ENCODE measurements around the gene TXNDC5.
A peak's percentile ranks its signal among the peaks of the same experiment; 100 is the strongest.

TXNDC5 gene

DNA sequence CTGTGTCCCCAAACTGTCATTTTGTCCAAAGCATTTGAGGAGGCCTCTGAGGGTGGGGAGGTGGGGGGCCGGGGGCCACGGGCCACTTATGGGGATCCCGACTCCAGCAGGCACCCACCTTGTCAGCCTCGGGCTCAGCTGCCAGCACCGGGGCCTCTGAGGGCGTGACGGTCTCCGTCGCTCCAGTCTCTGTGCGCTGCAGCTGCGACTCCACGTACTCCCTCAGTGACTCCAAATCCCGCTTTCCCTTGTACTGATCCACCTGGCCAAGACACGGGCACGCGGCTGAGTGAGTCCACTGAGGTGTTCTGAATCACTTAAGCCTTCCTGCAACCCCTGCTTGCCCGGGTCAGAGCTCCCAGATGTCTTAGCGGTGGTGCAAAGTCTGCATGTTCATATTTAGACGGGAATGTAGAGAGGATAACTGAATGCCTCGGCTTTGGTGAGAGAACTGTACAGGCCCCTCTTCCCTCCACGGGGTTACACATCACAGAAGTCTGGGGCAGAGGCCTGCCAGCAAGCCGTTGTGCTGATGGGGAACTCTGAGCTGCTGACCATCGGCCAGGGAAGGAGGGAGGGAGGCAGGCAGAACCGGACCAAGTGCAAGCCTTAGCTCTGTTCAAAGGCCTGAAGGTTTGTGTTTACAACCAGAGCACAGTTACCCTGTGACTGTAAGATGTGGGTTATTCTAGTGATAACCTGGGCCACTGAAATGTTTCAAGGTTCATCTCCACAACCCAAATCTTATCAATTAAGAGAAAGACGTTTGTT lies 21.8 kb downstream of the TXNDC5 start:
- H3K27me3 ChIP-seq (replicated peaks; ENCODE audit: insufficient read depth, low read length): no peaks in the 10 kb centered on the region
- peak overlapping the region; percentile 100; the same call in 1 of the 2 replicates for H3K27ac ChIP-seq (ENCODE audit: low read length)
- peaks cover 93% of the 10 kb centered on the region for H3K79me2 ChIP-seq (ENCODE audit: low read length)
- H3K4me3 ChIP-seq (ENCODE audit: low read length): no peak overlapping the region
- no peak for TF ChIP-seq EZH2 (optimal IDR thresholded peaks at IDR 0.05; ENCODE audit: low read depth, low read length)
- no peak for TF ChIP-seq EZH2phosphoT487 (IDR thresholded peaks at IDR 0.05; ENCODE audit: low read length)
- peak; percentile 9 for DNase-seq
- H3K9me2 ChIP-seq (replicated peaks; ENCODE audit: insufficient read depth, low read length): no peaks in the 10 kb centered on the region
- H3K4me2 ChIP-seq (ENCODE audit: low read depth, low read length): no peak overlapping the region
- peaks cover 72% of the 10 kb centered on the region for H4K20me1 ChIP-seq (ENCODE audit: insufficient read depth, low read length)
- no peak overlapping the region for H2AFZ ChIP-seq (ENCODE audit: low read length)
- H3K4me1 ChIP-seq (ENCODE audit: low read length): peaks cover 30% of the 10 kb centered on the region
- peak overlapping the region; percentile 4; the same call in 1 of the 2 replicates for H3K9ac ChIP-seq (ENCODE audit: low read length)
- H3K36me3 ChIP-seq (replicated peaks; ENCODE audit: insufficient read depth, low read length): peaks cover 90% of the 10 kb centered on the region
- H3K9me3 ChIP-seq (replicated peaks; ENCODE audit: insufficient read depth, low read length): no peaks in the 10 kb centered on the region
- H3F3A ChIP-seq (ENCODE audit: insufficient read depth, low read length): peaks cover 100% of the 10 kb centered on the region

DNA sequence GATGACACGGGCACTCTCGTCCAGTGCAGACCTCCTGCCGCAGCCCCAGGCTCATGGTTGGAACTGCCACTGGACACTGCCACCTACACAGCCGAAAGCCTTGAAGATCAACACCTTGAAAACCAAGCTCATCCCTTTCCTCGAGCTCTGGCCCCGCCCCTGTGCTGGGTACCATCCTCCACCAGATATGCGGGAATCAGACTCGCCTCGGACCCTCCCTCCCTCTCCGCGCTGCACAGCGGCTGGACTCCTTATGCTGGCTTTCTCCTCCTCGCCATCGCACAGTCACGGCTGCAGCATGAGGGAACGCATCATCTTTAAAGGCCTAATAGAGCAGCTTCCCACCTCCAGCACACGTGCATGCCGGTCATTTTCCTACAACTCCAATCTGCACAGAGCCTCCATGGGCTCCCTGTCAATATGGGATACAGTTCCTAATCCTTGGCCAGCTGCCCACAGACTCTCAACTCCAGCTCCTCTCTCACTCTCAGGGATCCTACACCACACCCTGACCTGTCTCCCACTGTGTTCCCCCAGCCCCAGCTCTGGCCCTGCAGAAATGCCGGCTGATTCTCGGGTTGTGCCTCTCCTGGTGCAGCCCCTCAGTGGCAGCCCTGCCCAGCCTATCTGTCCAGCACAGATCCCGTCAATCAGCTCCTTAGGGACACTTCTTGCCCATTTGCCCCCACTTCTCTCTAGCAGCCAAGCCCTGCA lies 23.2 kb downstream of the TXNDC5 start:
- H3K27me3 ChIP-seq (replicated peaks; ENCODE audit: insufficient read depth, low read length): no peaks in the 10 kb centered on the region
- H3K9me3 ChIP-seq (replicated peaks; ENCODE audit: insufficient read depth, low read length): no peaks in the 10 kb centered on the region
- DNase-seq: no peak
- peaks cover 93% of the 10 kb centered on the region for H3K36me3 ChIP-seq (replicated peaks; ENCODE audit: insufficient read depth, low read length)
- peaks cover 22% of the 10 kb centered on the region for H3K4me1 ChIP-seq (ENCODE audit: low read length)
- H3K4me2 ChIP-seq (ENCODE audit: low read depth, low read length): no peak overlapping the region
- H3F3A ChIP-seq (ENCODE audit: insufficient read depth, low read length): peaks cover 100% of the 10 kb centered on the region
- H3K9me2 ChIP-seq (replicated peaks; ENCODE audit: insufficient read depth, low read length): no peaks in the 10 kb centered on the region
- H3K27ac ChIP-seq (ENCODE audit: low read length): peak overlapping the region; percentile 100; the same call in 1 of the 2 replicates
- no peak overlapping the region for H3K9ac ChIP-seq (ENCODE audit: low read length)
- H2AFZ ChIP-seq (ENCODE audit: low read length): no peak overlapping the region
- TF ChIP-seq, protein P1, sequence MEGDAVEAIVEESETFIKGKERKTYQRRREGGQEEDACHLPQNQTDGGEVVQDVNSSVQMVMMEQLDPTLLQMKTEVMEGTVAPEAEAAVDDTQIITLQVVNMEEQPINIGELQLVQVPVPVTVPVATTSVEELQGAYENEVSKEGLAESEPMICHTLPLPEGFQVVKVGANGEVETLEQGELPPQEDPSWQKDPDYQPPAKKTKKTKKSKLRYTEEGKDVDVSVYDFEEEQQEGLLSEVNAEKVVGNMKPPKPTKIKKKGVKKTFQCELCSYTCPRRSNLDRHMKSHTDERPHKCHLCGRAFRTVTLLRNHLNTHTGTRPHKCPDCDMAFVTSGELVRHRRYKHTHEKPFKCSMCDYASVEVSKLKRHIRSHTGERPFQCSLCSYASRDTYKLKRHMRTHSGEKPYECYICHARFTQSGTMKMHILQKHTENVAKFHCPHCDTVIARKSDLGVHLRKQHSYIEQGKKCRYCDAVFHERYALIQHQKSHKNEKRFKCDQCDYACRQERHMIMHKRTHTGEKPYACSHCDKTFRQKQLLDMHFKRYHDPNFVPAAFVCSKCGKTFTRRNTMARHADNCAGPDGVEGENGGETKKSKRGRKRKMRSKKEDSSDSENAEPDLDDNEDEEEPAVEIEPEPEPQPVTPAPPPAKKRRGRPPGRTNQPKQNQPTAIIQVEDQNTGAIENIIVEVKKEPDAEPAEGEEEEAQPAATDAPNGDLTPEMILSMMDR (IDR thresholded peaks at IDR 0.05; ENCODE audit: low read length): no peak
- no peak for TF ChIP-seq EZH2 (optimal IDR thresholded peaks at IDR 0.05; ENCODE audit: low read depth, low read length)
- no peak for TF ChIP-seq EZH2phosphoT487 (IDR thresholded peaks at IDR 0.05; ENCODE audit: low read length)
- peaks cover 85% of the 10 kb centered on the region for H4K20me1 ChIP-seq (ENCODE audit: insufficient read depth, low read length)
- no peak overlapping the region for H3K4me3 ChIP-seq (ENCODE audit: low read length)
- peaks cover 79% of the 10 kb centered on the region for H3K79me2 ChIP-seq (ENCODE audit: low read length)

DNA sequence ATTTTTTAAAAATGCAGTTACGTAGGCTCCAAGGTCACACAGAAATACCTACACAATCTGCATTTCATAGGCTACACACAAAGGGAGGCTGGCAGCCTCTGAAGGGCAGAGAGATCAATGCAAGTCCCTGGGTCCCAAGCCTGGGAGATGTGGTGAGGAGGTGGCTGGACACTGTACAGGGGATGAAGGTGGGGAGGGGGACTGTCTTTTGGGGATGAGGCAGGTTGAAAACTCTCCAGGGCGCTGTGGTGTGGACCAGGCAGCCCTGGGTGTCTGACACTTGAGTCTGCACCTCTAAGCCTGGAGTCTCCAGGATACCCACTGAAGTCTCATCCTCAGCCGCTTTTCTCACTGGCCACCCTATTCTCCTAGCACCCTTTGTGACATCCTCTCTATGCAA lies 24.5 kb downstream of the TXNDC5 start:
- no peaks in the 10 kb centered on the region for H3K9me3 ChIP-seq (replicated peaks; ENCODE audit: insufficient read depth, low read length)
- peaks cover 100% of the 10 kb centered on the region for H3F3A ChIP-seq (ENCODE audit: insufficient read depth, low read length)
- H3K36me3 ChIP-seq (replicated peaks; ENCODE audit: insufficient read depth, low read length): peaks cover 93% of the 10 kb centered on the region
- H3K4me1 ChIP-seq (ENCODE audit: low read length): peaks cover 22% of the 10 kb centered on the region
- H3K79me2 ChIP-seq (ENCODE audit: low read length): peaks cover 66% of the 10 kb centered on the region
- H3K4me3 ChIP-seq (ENCODE audit: low read length): no peak overlapping the region
- DNase-seq: no peak
- peak overlapping the region; percentile 100; the same call in 1 of the 2 replicates for H3K27ac ChIP-seq (ENCODE audit: low read length)
- H4K20me1 ChIP-seq (ENCODE audit: insufficient read depth, low read length): peaks cover 96% of the 10 kb centered on the region
- no peak overlapping the region for H3K9ac ChIP-seq (ENCODE audit: low read length)
- no peaks in the 10 kb centered on the region for H3K9me2 ChIP-seq (replicated peaks; ENCODE audit: insufficient read depth, low read length)
- TF ChIP-seq, protein P1 (IDR thresholded peaks at IDR 0.05; ENCODE audit: low read length): no peak
- TF ChIP-seq EZH2 (optimal IDR thresholded peaks at IDR 0.05; ENCODE audit: low read depth, low read length): no peak
- no peak for TF ChIP-seq EZH2phosphoT487 (IDR thresholded peaks at IDR 0.05; ENCODE audit: low read length)
- H2AFZ ChIP-seq (ENCODE audit: low read length): no peak overlapping the region
- no peak overlapping the region for H3K4me2 ChIP-seq (ENCODE audit: low read depth, low read length)
- H3K27me3 ChIP-seq (replicated peaks; ENCODE audit: insufficient read depth, low read length): no peaks in the 10 kb centered on the region

All from MM.1S (cell line).